ENCODE data around the gene DHX30.

DNA sequence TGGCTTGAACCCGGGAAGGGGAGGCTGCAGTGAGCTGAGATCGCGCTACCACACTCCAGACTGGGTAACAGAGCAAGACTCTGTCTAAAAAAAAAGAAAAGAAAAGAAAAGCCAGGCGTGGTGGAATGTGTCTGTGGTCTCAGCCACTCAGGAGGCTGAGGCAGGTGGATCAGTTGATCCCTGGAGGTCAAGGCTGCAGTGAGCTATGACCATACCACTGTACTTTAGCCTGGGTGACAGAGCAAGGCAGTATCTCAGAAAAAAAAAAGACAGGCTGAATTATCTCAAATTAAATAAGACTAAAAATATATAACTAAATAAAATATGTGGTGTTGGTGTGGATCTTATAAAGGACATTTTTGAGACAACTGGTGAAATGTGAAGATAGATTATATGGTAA lies 41.9 kb upstream of the DHX30 start:
- TF ChIP-seq, protein P1, sequence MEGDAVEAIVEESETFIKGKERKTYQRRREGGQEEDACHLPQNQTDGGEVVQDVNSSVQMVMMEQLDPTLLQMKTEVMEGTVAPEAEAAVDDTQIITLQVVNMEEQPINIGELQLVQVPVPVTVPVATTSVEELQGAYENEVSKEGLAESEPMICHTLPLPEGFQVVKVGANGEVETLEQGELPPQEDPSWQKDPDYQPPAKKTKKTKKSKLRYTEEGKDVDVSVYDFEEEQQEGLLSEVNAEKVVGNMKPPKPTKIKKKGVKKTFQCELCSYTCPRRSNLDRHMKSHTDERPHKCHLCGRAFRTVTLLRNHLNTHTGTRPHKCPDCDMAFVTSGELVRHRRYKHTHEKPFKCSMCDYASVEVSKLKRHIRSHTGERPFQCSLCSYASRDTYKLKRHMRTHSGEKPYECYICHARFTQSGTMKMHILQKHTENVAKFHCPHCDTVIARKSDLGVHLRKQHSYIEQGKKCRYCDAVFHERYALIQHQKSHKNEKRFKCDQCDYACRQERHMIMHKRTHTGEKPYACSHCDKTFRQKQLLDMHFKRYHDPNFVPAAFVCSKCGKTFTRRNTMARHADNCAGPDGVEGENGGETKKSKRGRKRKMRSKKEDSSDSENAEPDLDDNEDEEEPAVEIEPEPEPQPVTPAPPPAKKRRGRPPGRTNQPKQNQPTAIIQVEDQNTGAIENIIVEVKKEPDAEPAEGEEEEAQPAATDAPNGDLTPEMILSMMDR (IDR thresholded peaks at IDR 0.05) = no peak
- TF ChIP-seq POLR2A (IDR thresholded peaks at IDR 0.05) = no peak
- no peak for TF ChIP-seq EP300 (IDR thresholded peaks at IDR 0.05)
- no peak for TF ChIP-seq POLR2AphosphoS5 (IDR thresholded peaks at IDR 0.05)
